ENCODE data around the gene KCNH4. TPM values are rescaled to one million over a fixed set of nuclear protein-coding genes. Genes with fewer than 3 reads are reported as not detected.
"Not testable (repeated sequence)": the region's sequence is repeated elsewhere in the genome, so short reads cannot be mapped to it uniquely, and the experiment has no call there.

KCNH4 gene
- total RNA-seq = not detected

DNA sequence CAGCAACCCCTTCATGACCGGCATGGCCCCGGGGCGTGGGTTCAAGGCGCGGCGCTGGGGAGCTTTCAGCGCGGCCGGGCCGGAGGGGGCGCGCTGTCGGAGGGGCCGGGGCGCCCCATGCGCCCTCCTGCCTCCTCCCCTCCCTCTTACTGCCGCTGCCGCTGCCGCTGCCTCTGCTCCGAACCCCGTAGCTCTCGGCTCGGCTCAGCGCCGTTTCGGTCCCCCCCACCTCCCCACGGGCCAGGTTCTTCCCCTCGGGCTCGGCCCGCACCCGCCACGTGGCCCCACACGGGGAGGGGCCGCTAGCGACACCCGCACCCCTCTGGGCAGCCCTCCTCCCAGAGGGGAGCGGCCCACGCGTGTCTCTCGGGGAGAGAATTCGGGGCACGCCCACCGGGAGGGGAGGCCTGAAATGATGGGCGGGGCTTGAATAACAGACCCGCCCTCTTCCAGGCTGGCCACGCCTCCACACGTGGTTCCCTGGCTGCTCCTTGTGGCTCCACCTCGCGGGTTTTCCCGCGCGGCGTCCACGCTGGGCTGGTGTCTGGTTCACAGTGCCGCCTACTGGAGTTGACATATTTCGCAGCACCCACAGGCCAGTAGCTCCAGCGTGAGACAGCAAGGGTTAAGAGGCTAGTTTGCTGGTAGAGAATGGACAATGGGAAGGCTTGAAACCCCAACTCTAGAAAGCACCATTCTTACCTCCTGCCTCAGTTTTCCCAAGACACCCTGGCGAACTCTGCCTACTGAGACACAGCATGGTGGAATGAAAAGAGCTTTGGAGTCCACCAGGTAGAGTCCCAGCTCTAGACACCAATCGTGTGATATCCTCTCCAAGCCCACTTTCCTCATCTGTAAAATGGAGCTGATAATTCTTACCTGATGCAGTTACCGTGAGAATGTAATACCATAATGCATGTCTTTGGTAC, at the start of gene KCNH4:
TSS of gene KCNH4 (minus strand) at position 221 of the 929 bp plus-strand sequence. CDS start at position 24, 197 bp downstream.
- Histone ChIP-seq H3K9ac (ENCODE audit: low read depth in 1 of 3, low read length in 3 of 3) (no peak within 1 kb of the TSS), H3K4me1 (ENCODE audit: control insufficient read depth in 3 of 3, insufficient read depth in 3 of 3, low read length in 3 of 3) (peaks cover 9 to 30% (median 18%) of the 10 kb centered on the region in 3 donors), H3K27ac (ENCODE audit: low read depth, low read length) (no peak within 1 kb of the TSS), H3K36me3 (ENCODE audit: control insufficient read depth in 3 of 3, insufficient read depth in 3 of 3, low read length in 3 of 3) (no peaks in the 10 kb centered on the region), H3K4me3 (ENCODE audit: low read length in 3 of 3) (peak within 1 kb of the TSS in 2 of 3 donors; percentile 27 to 29), H3K27me3 (ENCODE audit: control insufficient read depth in 3 of 3, insufficient read depth in 3 of 3, low read length in 3 of 3) (peaks cover 21 to 44% (median 26%) of the 10 kb centered on the region in 3 donors), H3K9me3 (ENCODE audit: control insufficient read depth in 3 of 3, low read length in 3 of 3) (no peaks in the 10 kb centered on the region)

DNA sequence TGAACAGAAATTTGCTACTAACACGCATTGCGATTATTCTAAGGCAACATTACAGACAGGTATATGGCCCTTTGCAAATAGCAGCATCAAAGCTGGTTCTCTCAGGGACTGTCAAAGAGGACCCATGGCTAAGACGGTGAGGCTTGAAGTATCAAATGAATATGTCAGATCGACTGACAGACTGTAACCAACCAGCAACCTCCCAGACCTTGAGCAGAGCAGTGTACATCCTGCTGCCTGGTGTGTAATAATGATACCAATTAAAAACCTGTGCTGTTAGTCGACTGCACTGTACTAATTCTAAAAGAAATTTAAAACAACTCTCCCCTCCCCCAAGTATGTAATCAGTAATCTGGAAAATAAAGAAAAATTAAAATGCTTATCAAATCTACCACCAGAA, 49.3 kb upstream of the KCNH4 start:
- Histone ChIP-seq H3K4me1 (ENCODE audit: control insufficient read depth in 3 of 3, insufficient read depth in 3 of 3, low read length in 3 of 3) (peaks cover 15 to 30% (median 16%) of the 10 kb centered on the region in 3 donors), H3K27me3 (ENCODE audit: control insufficient read depth in 3 of 3, insufficient read depth in 3 of 3, low read length in 3 of 3) (no peaks in the 10 kb centered on the region), H3K9me3 (ENCODE audit: control insufficient read depth in 3 of 3, low read length in 3 of 3) (no peaks in the 10 kb centered on the region), H3K36me3 (ENCODE audit: control insufficient read depth in 3 of 3, insufficient read depth in 3 of 3, low read length in 3 of 3) (peaks cover 0 to 2% (median 0%) of the 10 kb centered on the region in 3 donors), H3K4me3 (ENCODE audit: low read length in 3 of 3) (no peak overlapping the region), H3K9ac (ENCODE audit: low read depth in 1 of 3, low read length in 3 of 3) (peak overlapping the region in 1 of 3 donors; percentile 3), H3K27ac (ENCODE audit: low read depth, low read length) (no peak overlapping the region)

DNA sequence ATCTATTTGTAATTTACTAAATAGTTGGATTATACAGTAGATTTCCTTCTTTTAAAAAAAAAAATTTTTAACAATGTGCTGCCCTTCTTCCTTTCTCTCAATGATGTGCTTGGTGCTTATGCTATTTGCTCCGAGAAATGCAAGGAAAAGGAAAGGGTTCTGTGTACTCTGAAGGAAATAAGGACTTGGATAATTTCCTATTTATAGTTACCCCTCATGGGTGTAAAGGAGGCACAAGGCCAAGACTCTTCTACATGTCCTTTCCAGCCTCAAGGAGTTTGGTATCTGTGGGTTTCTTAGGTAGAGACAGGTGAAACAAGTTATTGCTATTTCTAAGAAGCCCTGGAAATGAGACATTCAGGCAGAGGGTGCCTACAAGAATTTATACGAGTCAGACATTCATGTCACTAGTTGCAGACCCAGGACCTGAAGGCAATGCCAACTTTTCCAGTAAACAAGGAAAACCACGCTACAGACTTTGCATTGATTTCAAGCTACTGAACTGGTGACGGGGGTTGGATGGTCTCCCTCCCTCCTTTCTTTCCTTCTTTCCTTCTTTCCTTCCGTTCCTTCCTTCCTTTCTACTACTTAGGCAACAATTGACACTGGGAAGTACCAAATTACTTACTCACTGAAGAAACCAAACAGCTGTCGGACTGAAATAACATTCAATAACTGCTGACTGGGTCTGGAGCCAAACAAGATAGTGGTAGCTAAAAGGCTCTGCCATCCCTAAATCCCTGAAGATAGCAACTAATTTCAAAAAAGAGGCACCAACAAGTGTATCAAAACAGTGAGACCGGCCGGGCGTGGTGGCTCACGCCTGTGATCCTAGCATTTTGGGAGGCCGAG, 47.1 kb upstream of the KCNH4 start:
- Histone ChIP-seq H3K9ac (ENCODE audit: low read depth in 1 of 3, low read length in 3 of 3) (peak overlapping the region; percentile 7 to 66 (median 42)), H3K36me3 (ENCODE audit: control insufficient read depth in 3 of 3, insufficient read depth in 3 of 3, low read length in 3 of 3) (peaks cover 10 to 15% (median 12%) of the 10 kb centered on the region in 3 donors)

DNA sequence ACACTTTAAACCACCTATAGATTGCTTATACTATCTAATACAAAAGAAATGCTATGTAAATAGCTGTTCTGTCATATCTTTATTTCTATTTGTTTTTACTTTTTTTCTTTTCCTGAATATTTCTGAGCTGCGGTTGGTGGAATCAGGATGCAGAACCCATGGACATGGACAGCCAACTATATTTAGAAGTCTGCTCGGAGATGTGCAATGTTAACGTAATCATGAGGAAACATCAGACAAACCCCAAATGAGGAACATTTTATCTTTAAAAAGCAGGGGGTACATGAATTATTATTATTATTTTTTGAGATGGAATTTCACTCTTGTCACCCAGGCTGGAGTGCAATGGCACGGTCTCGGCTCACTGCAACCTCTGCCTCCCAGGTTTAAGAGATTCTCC, 44.7 kb upstream of the KCNH4 start:
- peaks cover 22 to 26% (median 23%) of the 10 kb centered on the region in 3 donors for H3K36me3 ChIP-seq (ENCODE audit: control insufficient read depth in 3 of 3, insufficient read depth in 3 of 3, low read length in 3 of 3)
- H3K4me3 ChIP-seq (ENCODE audit: low read length in 3 of 3) = no peak overlapping the region
- H3K27ac ChIP-seq (ENCODE audit: low read depth, low read length) = no peak overlapping the region
- H3K27me3 ChIP-seq (ENCODE audit: control insufficient read depth in 3 of 3, insufficient read depth in 3 of 3, low read length in 3 of 3) = no peaks in the 10 kb centered on the region
- peaks cover 14 to 24% (median 15%) of the 10 kb centered on the region in 3 donors for H3K4me1 ChIP-seq (ENCODE audit: control insufficient read depth in 3 of 3, insufficient read depth in 3 of 3, low read length in 3 of 3)
- no peaks in the 10 kb centered on the region for H3K9me3 ChIP-seq (ENCODE audit: control insufficient read depth in 3 of 3, low read length in 3 of 3)
- H3K9ac ChIP-seq (ENCODE audit: low read depth in 1 of 3, low read length in 3 of 3) = no peak overlapping the region

More for the DNA sequence above, 47.1 kb upstream of the KCNH4 start:
- H3K9me3 ChIP-seq (ENCODE audit: control insufficient read depth in 3 of 3, low read length in 3 of 3) = no peaks in the 10 kb centered on the region
- peak overlapping the region; percentile 79 for H3K27ac ChIP-seq (ENCODE audit: low read depth, low read length)
- H3K4me3 ChIP-seq (ENCODE audit: low read length in 3 of 3) = peak overlapping the region; percentile 11 to 46 (median 22)
- H3K4me1 ChIP-seq (ENCODE audit: control insufficient read depth in 3 of 3, insufficient read depth in 3 of 3, low read length in 3 of 3) = peaks cover 11 to 18% (median 15%) of the 10 kb centered on the region in 3 donors
- no peaks in the 10 kb centered on the region for H3K27me3 ChIP-seq (ENCODE audit: control insufficient read depth in 3 of 3, insufficient read depth in 3 of 3, low read length in 3 of 3)

DNA sequence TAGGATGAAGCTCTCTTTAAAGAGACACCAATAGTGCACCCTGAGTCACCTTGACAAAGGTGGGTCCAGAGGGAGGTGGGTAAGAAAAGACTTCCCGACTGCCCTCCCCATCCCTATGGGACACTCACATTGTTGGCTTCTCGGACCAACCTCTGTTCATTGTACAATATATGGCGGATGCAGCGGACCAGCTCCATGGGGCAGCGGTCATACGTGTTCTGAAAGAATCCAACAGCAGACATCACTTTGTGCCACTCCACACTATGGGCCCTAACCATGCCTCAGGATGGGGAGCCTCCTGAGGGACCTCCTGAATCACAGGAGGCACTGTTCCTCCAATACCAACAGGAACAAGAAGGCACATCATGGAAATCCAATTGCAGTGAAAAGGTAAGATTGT, 43.7 kb upstream of the KCNH4 start:
- peaks cover 14 to 24% (median 15%) of the 10 kb centered on the region in 3 donors for H3K4me1 ChIP-seq (ENCODE audit: control insufficient read depth in 3 of 3, insufficient read depth in 3 of 3, low read length in 3 of 3)
- no peak overlapping the region for H3K9ac ChIP-seq (ENCODE audit: low read depth in 1 of 3, low read length in 3 of 3)
- H3K9me3 ChIP-seq (ENCODE audit: control insufficient read depth in 3 of 3, low read length in 3 of 3) = no peaks in the 10 kb centered on the region
- no peak overlapping the region for H3K4me3 ChIP-seq (ENCODE audit: low read length in 3 of 3)
- no peak overlapping the region for H3K27ac ChIP-seq (ENCODE audit: low read depth, low read length)
- H3K36me3 ChIP-seq (ENCODE audit: control insufficient read depth in 3 of 3, insufficient read depth in 3 of 3, low read length in 3 of 3) = peaks cover 22 to 30% (median 29%) of the 10 kb centered on the region in 3 donors
- no peaks in the 10 kb centered on the region for H3K27me3 ChIP-seq (ENCODE audit: control insufficient read depth in 3 of 3, insufficient read depth in 3 of 3, low read length in 3 of 3)

DNA sequence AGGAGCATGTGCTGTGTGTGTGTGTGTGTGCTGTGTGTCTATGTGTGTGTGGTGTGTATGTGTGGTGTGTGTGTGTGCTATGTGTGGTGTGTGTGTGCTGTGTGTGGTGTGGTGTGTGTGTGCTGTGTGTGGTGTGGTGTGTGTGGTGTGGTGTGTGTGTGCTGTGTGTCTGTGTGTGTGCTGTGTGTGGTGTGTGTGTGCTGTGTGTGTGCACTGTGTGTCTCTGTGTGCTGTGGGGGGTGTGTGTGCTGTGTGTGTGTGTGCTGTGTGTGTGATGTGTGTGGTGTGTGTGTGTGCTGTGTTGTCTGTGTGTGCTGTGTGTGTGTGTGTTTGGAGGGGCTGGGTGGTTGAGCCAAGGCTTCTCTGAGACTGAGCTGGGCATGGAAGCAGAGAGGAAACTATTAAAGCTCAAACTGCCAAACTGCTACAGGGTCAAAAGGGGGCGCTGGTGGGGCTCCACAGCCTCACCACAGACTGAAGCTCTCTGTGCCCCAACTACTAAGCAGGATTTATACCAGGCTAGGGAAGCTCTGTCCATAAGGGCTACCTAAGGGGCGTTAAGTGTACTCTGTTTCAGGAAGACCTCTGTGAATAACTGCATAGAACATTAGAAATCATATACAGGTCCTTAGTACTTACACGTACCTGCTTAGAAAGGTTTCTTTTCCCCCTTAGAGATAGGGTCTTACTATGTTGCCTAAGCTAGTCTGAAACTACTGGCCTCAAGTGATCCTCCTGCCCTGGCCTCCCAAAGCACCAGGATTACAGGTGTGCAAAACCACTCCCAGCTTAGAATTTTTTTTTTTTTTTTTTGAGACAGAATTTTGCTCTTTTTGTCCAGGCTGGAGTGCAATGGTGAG, 41.2 kb upstream of the KCNH4 start:
- no peaks in the 10 kb centered on the region for H3K9me3 ChIP-seq (ENCODE audit: control insufficient read depth in 3 of 3, low read length in 3 of 3)
- no peak overlapping the region for H3K4me3 ChIP-seq (ENCODE audit: low read length in 3 of 3)
- no peaks in the 10 kb centered on the region for H3K27me3 ChIP-seq (ENCODE audit: control insufficient read depth in 3 of 3, insufficient read depth in 3 of 3, low read length in 3 of 3)
- H3K36me3 ChIP-seq (ENCODE audit: control insufficient read depth in 3 of 3, insufficient read depth in 3 of 3, low read length in 3 of 3) = peaks cover 31 to 42% (median 41%) of the 10 kb centered on the region in 3 donors
- H3K4me1 ChIP-seq (ENCODE audit: control insufficient read depth in 3 of 3, insufficient read depth in 3 of 3, low read length in 3 of 3) = peaks cover 1 to 8% (median 3%) of the 10 kb centered on the region in 3 donors
- H3K27ac ChIP-seq (ENCODE audit: low read depth, low read length) = no peak overlapping the region
- H3K9ac ChIP-seq (ENCODE audit: low read depth in 1 of 3, low read length in 3 of 3) = no peak overlapping the region

DNA sequence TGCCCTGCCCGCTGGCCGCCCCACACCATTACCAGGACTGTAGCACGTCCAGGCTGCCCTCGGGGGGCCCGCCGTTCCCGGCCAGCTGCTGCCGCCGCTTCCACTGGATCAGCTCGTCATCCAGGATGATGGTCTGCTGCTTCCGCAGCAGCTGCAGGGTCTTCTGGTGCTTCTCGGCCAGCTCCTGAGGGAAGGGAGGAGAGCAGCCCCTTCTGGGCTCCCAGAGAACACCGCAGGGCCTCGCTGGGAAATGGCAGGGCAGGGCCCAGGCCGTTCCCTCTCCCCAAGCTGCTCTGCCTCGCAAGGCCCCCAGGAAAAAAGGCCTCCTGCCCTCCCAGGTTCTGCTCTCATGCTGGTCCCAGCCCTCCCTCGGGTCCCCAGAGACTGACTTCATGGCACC, 38.3 kb upstream of the KCNH4 start:
- not testable (repeated sequence) for H3K27ac ChIP-seq (ENCODE audit: low read depth, low read length); H3K4me1 ChIP-seq (ENCODE audit: control insufficient read depth in 3 of 3, insufficient read depth in 3 of 3, low read length in 3 of 3); H3K4me3 ChIP-seq (ENCODE audit: low read length in 3 of 3); H3K27me3 ChIP-seq (ENCODE audit: control insufficient read depth in 3 of 3, insufficient read depth in 3 of 3, low read length in 3 of 3); H3K9me3 ChIP-seq (ENCODE audit: control insufficient read depth in 3 of 3, low read length in 3 of 3); H3K9ac ChIP-seq (ENCODE audit: low read depth in 1 of 3, low read length in 3 of 3)
- peaks cover 35 to 68% (median 56%) of the 10 kb centered on the region in 3 donors for H3K36me3 ChIP-seq (ENCODE audit: control insufficient read depth in 3 of 3, insufficient read depth in 3 of 3, low read length in 3 of 3)

DNA sequence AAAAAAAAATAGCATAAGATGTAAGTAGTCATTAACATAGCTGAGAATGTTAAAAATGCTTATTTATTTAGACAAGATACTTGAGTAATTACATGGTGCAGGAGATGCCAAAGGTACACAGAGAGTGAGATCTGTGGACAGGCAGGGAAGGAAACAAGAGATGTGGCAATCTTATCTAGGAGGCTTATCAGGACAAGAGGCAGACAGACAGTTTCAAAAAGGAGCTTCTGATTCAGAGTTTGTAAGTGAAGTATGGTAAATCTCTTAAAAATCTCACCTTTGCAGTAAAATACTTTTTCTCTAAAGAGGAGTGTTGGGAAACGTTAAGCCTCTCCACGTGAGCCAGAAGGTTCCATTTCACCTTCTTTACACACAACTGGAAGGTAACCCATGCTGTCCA, 33.2 kb upstream of the KCNH4 start:
- H3K27ac ChIP-seq (ENCODE audit: low read depth, low read length) = no peak overlapping the region
- peaks cover 32 to 63% (median 50%) of the 10 kb centered on the region in 3 donors for H3K36me3 ChIP-seq (ENCODE audit: control insufficient read depth in 3 of 3, insufficient read depth in 3 of 3, low read length in 3 of 3)

DNA sequence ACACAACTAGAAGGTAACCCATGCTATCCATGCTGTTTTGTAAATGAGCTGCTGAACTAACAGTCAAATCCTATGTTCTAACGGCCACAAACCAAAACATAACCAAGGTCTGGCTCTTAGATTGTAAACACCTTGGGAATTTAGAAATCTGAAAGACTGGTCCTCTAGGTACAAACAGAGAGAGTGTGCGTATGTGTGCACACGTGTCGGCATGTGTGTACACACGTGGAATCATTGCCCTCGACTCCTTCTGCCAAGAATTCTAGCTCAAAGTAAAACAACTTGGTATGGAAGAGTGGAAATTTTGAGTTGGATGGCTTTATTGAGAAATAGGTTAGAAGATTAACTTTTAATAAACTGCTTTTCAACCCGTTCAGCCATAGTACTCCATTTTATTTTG, 31.4 kb upstream of the KCNH4 start:
- Histone ChIP-seq H3K27me3 (ENCODE audit: control insufficient read depth in 3 of 3, insufficient read depth in 3 of 3, low read length in 3 of 3) (no peaks in the 10 kb centered on the region), H3K4me1 (ENCODE audit: control insufficient read depth in 3 of 3, insufficient read depth in 3 of 3, low read length in 3 of 3) (peaks cover 12 to 20% (median 16%) of the 10 kb centered on the region in 3 donors), H3K9ac (ENCODE audit: low read depth in 1 of 3, low read length in 3 of 3) (peak overlapping the region in 2 of 3 donors; percentile 0 to 61), H3K36me3 (ENCODE audit: control insufficient read depth in 3 of 3, insufficient read depth in 3 of 3, low read length in 3 of 3) (peaks cover 30 to 56% (median 49%) of the 10 kb centered on the region in 3 donors), H3K27ac (ENCODE audit: low read depth, low read length) (peak overlapping the region; percentile 67), H3K4me3 (ENCODE audit: low read length in 3 of 3) (no peak overlapping the region), H3K9me3 (ENCODE audit: control insufficient read depth in 3 of 3, low read length in 3 of 3) (no peaks in the 10 kb centered on the region)

More for the DNA sequence above, 33.2 kb upstream of the KCNH4 start:
- Histone ChIP-seq H3K9ac (ENCODE audit: low read depth in 1 of 3, low read length in 3 of 3) (no peak overlapping the region), H3K4me1 (ENCODE audit: control insufficient read depth in 3 of 3, insufficient read depth in 3 of 3, low read length in 3 of 3) (peaks cover 12 to 20% (median 16%) of the 10 kb centered on the region in 3 donors), H3K4me3 (ENCODE audit: low read length in 3 of 3) (no peak overlapping the region), H3K27me3 (ENCODE audit: control insufficient read depth in 3 of 3, insufficient read depth in 3 of 3, low read length in 3 of 3) (no peaks in the 10 kb centered on the region), H3K9me3 (ENCODE audit: control insufficient read depth in 3 of 3, low read length in 3 of 3) (no peaks in the 10 kb centered on the region)

All from skeletal muscle tissue (tissue), 4 donors.